ENCODE measurements around the gene LRRC4B. TPM values are rescaled to one million over a fixed set of nuclear protein-coding genes. Genes with fewer than 3 reads are reported as not detected.

LRRC4B gene
- total and polyA plus RNA-seq, 2 of the 8 experiments (the other 6 are each of a cell fraction or from before 2014, with no cell fraction given), result 13.4 to 21.2 TPM

DNA sequence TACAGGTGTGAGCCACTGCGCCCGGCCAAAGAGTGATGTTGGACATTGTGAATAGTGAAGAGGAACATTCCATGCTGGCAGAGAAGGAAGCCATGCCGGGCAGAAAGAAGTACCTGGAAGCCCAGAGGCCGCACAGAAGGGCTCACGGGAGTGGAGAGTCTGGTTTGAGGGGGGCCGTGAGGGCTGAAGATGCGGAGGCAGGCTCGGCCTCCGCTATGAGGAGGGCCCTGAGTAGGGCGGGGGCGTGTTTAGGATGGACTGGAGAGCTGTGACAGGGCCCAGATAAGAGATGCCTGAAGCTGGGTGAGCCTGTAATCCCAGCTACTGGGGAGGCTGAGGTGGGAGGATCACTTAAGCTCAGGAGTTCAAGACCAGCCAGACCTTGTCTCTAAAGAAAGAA is 58.9 kb downstream of the LRRC4B start:
- Histone ChIP-seq H3K23me2 (ENCODE audit: low read depth, low read length) (no peaks in the 10 kb centered on the region; the same call in 1 of the 2 replicates), H2AFZ (ENCODE audit: low read length) (no peak overlapping the region), H3K36me3 (ENCODE audit: control insufficient read depth in 2 of 4, insufficient read depth in 4 of 4, low read length in 3 of 4) (no peaks in the 10 kb centered on the region), H2BK120ac (replicated peaks; ENCODE audit: low read depth, low read length) (no peak overlapping the region), H3K4me1 (replicated peaks in 1 of 4; ENCODE audit: control insufficient read depth in 3 of 4, insufficient read depth in 4 of 4, low read length in 3 of 4) (peaks cover 0 to 6% (median 4%) of the 10 kb centered on the region in 4 experiments; a peak in 4 of 7 replicates), H3K56ac (replicated peaks; ENCODE audit: insufficient read length, low read depth, low read length) (no peak overlapping the region), H4K5ac (ENCODE audit: insufficient read length, low read depth, low read length) (no peak overlapping the region), H2BK15ac (ENCODE audit: low read length) (no peak overlapping the region), H3K79me2 (ENCODE audit: control insufficient read depth in 1 of 2, insufficient read depth in 2 of 2, low read length in 2 of 2) (no peaks in the 10 kb centered on the region), H3K14ac (ENCODE audit: insufficient read length) (no peak overlapping the region), H4K20me1 (replicated peaks in 1 of 2; ENCODE audit: control insufficient read depth in 1 of 2, insufficient read depth in 2 of 2, low read length in 2 of 2) (peaks cover 1 to 2% of the 10 kb centered on the region in 2 experiments), H4K91ac (replicated peaks; ENCODE audit: insufficient read length, low read length) (no peak overlapping the region), H4K8ac (ENCODE audit: extremely low read depth, insufficient read depth, low read length) (no peak overlapping the region), H2AK5ac (ENCODE audit: low read depth, low read length) (no peak overlapping the region), H3K27me3 (replicated peaks in 1 of 4; ENCODE audit: control insufficient read depth in 3 of 4, extremely low read depth in 1 of 4, insufficient read depth in 3 of 4, low read length in 3 of 4) (peaks cover 0 to 23% (median 13%) of the 10 kb centered on the region in 4 experiments; a peak in 5 of 7 replicates), H3K23ac (ENCODE audit: insufficient read length) (no peak overlapping the region), H3K79me1 (ENCODE audit: low read depth, low read length) (no peaks in the 10 kb centered on the region; the same call in 1 of the 2 replicates), H2BK12ac (ENCODE audit: low read depth, low read length) (no peak overlapping the region), H3K4ac (replicated peaks; ENCODE audit: insufficient read length, low read depth, low read length) (no peak overlapping the region), H3K27ac (ENCODE audit: low read depth, low read length) (no peak overlapping the region), H3K9me3 (ENCODE audit: insufficient read depth in 2 of 2, low read depth in 1 of 2, low read length in 1 of 2) (no peaks in the 10 kb centered on the region), H2BK5ac (ENCODE audit: low read depth, low read length) (no peak overlapping the region), H3K9ac (replicated peaks in 1 of 4; ENCODE audit: extremely low read depth in 1 of 4, low read depth in 3 of 4, low read length in 3 of 4) (no peak overlapping the region), H3K4me2 (ENCODE audit: insufficient read depth in 1 of 2, low read depth in 2 of 2, low read length in 2 of 2) (no peak overlapping the region), H2BK20ac (ENCODE audit: low read length) (no peak overlapping the region), H3K18ac (ENCODE audit: extremely low read depth, low read length) (no peak overlapping the region), H3K4me3 (ENCODE audit: extremely low read depth in 1 of 4, insufficient read depth in 2 of 4, low read depth in 3 of 4, low read length in 4 of 4) (no peak overlapping the region)
- ChIA-PET POLR2A (ENCODE audit: partially characterized antibody) (interaction anchor here (1.0 to 2.0 kb wide), 3 partner anchors 9 to 20 kb away, joined by 3 to 4 read pairs (median 4); no protein-coding TSS in a partner anchor), CTCF (ENCODE audit: partially characterized antibody) (interaction anchor here (0.8 to 4.0 kb wide), 6 partner anchors 10 to 46 kb away, joined by 3 to 17 read pairs (median 8); no protein-coding TSS in a partner anchor)
- 86% methylated on average over 11 of the region's 11 CpGs; no CpG with 5 or more reads in 1 of the 2 experiments for WGBS, 2 experiments (ENCODE audit: extremely low coverage in 1 of 2, insufficient coverage in 1 of 2, insufficient read length in 1 of 2, insufficient replicate concordance in 2 of 2, low coverage in 1 of 2, low lambda C conversion rate in 2 of 2, missing lambda C conversion rate in 1 of 2)
- FAIRE-seq (no peak), DNase-seq (ENCODE audit: low read depth in 1 of 2, low spot score in 2 of 2) (no peak)
- TF ChIP-seq POU5F1 (IDR thresholded peaks at IDR 0.05; ENCODE audit: low read depth, low read length), result no peak
- no peak for TF ChIP-seq SP1 (IDR thresholded peaks at IDR 0.05; ENCODE audit: low read depth, low read length)
- TF ChIP-seq CBX5 (IDR thresholded peaks at IDR 0.05; ENCODE audit: low read depth, low read length), result no peak
- TF ChIP-seq RAD21 (IDR thresholded peaks at IDR 0.05 in 1 of 2, conservative IDR thresholded peaks at IDR 0.05 in 1 of 2; ENCODE audit: low read depth in 2 of 2, low read length in 2 of 2), result no peak
- TF ChIP-seq EGR1 (IDR thresholded peaks at IDR 0.05; ENCODE audit: borderline replicate concordance, low read depth, low read length), result no peak
- TF ChIP-seq TEAD4 (IDR thresholded peaks at IDR 0.05; ENCODE audit: low read depth, low read length), result no peak
- no peak for TF ChIP-seq SIRT6 (IDR thresholded peaks at IDR 0.05; ENCODE audit: low read length)
- TF ChIP-seq GABPA (IDR thresholded peaks at IDR 0.05; ENCODE audit: borderline replicate concordance, insufficient read depth, low read length), result no peak
- TF ChIP-seq TAF7 (optimal IDR thresholded peaks at IDR 0.05; ENCODE audit: borderline replicate concordance, low read depth, low read length), result no peak
- no peak for TF ChIP-seq SIX5 (IDR thresholded peaks at IDR 0.05; ENCODE audit: low read depth, low read length)
- no peak for TF ChIP-seq SP4 (IDR thresholded peaks at IDR 0.05; ENCODE audit: low read length)
- no peak for TF ChIP-seq RNF2 (IDR thresholded peaks at IDR 0.05; ENCODE audit: borderline replicate concordance, low read depth, low read length, missing control alignments, poor library complexity, severe bottlenecking)
- TF ChIP-seq KDM4A (IDR thresholded peaks at IDR 0.05; ENCODE audit: low read depth, low read length, severe bottlenecking), result no peak
- no peak for TF ChIP-seq HDAC2 (IDR thresholded peaks at IDR 0.05; ENCODE audit: borderline replicate concordance in 1 of 2, low read depth in 2 of 2, low read length in 2 of 2)
